K562 (cell line): ENCODE data around the gene IFNA6. TPM values are rescaled to one million over a fixed set of nuclear protein-coding genes. Genes with fewer than 3 reads are reported as not detected.
"Not testable (repeated sequence)": the region's sequence is repeated elsewhere in the genome, so short reads cannot be mapped to it uniquely, and the experiment has no call there.

Experiments used
- ATAC-seq: fragments of 200-7000 bp; cut with Tn5 transposase; 3 replicates; pipeline ENCODE4 v1.9.1; 2020; ENCODE audit warnings: moderate library complexity
- BruUV-seq: library from RNA; stranded (reverse); fragments of 400-500 nt; replicated peaks from 2 replicates; lab custom pipeline; 2021; lab: Mats Ljungman, UMichigan
- CTCF ChIA-PET: fragments of 300-600 bp; formaldehyde crosslinking; extraction: SDS; loops from one replicate; lab custom pipeline; 2021; ENCODE audit warnings: low intra/inter-chr PET ratio; lab: Yijun Ruan, JAX
- POLR2A ChIA-PET: fragments of 300-600, 350-650 bp; sonication (Branson Sonifier 250); formaldehyde crosslinking; extraction: SDS; loops from one replicate; lab custom pipeline; 2021; ENCODE audit warnings: antibody characterized with exemption, inconsistent platforms; lab: Yijun Ruan, JAX
- DNase-seq, 4 experiments: peaks; one replicate each; pipeline versions ENCODE4 v3.0.0 to v3.0.0-alpha.2; 2011 to 2018; ENCODE audit warnings: low spot score in 3 of 4, mixed read lengths in 3 of 4; ENCODE audit errors: extremely low read depth in 1 of 4
- FAIRE-seq: peaks from 2 replicates; lab custom pipeline; 2011; peaks lifted over from hg19 to GRCh38; lab: Jason Lieb, UNC
- H2AFZ ChIP-seq: 2 replicates; pipeline ENCODE4 v1.6.0; 2011; ENCODE audit warnings: low read depth, low read length, control low read depth, inconsistent platforms
- H3K27ac ChIP-seq: fragments of 200-600 bp; 3 replicates; pipeline ENCODE4 v1.8.0; 2011; ENCODE audit warnings: low read depth, mild to moderate bottlenecking, control low read depth, inconsistent platforms, low read length, moderate library complexity, mixed read lengths; ENCODE audit errors: extremely low read depth
- H3K27me3 ChIP-seq, 2 experiments: fragments of 300-600 bp in 1 of 2; 2 replicates in 1 of 2; 3 replicates in 1 of 2; pipeline versions ENCODE4 v1.6.0 to v1.8.0; 2011; ENCODE audit warnings: inconsistent platforms in 2 of 2, low read length in 2 of 2, mild to moderate bottlenecking in 1 of 2, mixed read lengths in 1 of 2, moderate library complexity in 1 of 2; ENCODE audit not compliant: control insufficient read depth in 2 of 2, insufficient read depth in 2 of 2
- H3K36me3 ChIP-seq: fragments of 300-600 bp; 3 replicates; pipeline ENCODE4 v1.8.0; 2011; ENCODE audit warnings: mild to moderate bottlenecking, low read length, inconsistent platforms; ENCODE audit not compliant: control insufficient read depth, insufficient read depth
- H3K4me1 ChIP-seq, 2 experiments: fragments of 200-600 bp in 1 of 2; replicated peaks in 1 of 2; 2 replicates in 1 of 2; 3 replicates in 1 of 2; pipeline versions ENCODE4 v1.5.1 to v1.8.0; 2011; ENCODE audit warnings: inconsistent platforms in 2 of 2, low read length in 2 of 2, mild to moderate bottlenecking in 1 of 2, mixed read lengths in 1 of 2, moderate library complexity in 1 of 2; ENCODE audit not compliant: control insufficient read depth in 2 of 2, insufficient read depth in 2 of 2
- H3K4me2 ChIP-seq: 2 replicates; pipeline ENCODE4 v1.6.1; 2011; ENCODE audit warnings: low read length, control low read depth, inconsistent platforms, mixed read lengths; ENCODE audit not compliant: insufficient read depth
- H3K4me3 ChIP-seq: fragments of 200-600 bp; sonication (generic), shearing (Covaris generic); 2 replicates; pipeline ENCODE4 v1.5.1; 2016; ENCODE audit warnings: control low read depth, inconsistent platforms
- H3K79me2 ChIP-seq: fragments of 200-600 bp; 3 replicates; pipeline ENCODE4 v1.8.0; 2011; ENCODE audit warnings: low read length, inconsistent platforms; ENCODE audit not compliant: control insufficient read depth, insufficient read depth
- H3K9ac ChIP-seq, 2 experiments: 2 replicates each; pipeline versions ENCODE4 v1.6.0 to v1.6.1; 2011; ENCODE audit warnings: low read depth in 2 of 2, low read length in 2 of 2, control low read depth in 1 of 2, inconsistent platforms in 1 of 2, mild to moderate bottlenecking in 1 of 2, mixed read lengths in 1 of 2; ENCODE audit not compliant: insufficient read depth in 1 of 2
- H3K9me1 ChIP-seq: one replicate; pipeline ENCODE4 v1.6.0; 2011; ENCODE audit warnings: inconsistent platforms, mild to moderate bottlenecking, low read length, moderate library complexity; ENCODE audit not compliant: control insufficient read depth, insufficient read depth
- H3K9me3 ChIP-seq: replicated peaks from 2 replicates; pipeline ENCODE4 v1.5.1; 2011; ENCODE audit warnings: low read depth, low read length, inconsistent platforms; ENCODE audit not compliant: control insufficient read depth, insufficient read depth
- H4K20me1 ChIP-seq: replicated peaks from 2 replicates; pipeline ENCODE4 v1.6.1; 2011; ENCODE audit warnings: low read length, inconsistent platforms, mixed read lengths; ENCODE audit not compliant: control insufficient read depth, insufficient read depth
- TSHZ1 ChIP-seq: fragments of 250-450 bp; sonication (Bioruptor Pico); IDR thresholded peaks from 2 replicates; pipeline ENCODE4 v1.4.0; 2020; ENCODE audit warnings: mild to moderate bottlenecking, moderate library complexity
- WGBS: fragments of 100-300 bp; shearing (Covaris generic); methylation state at CpG from one replicate; pipeline ENCODE4 v1.1.6; 2016; ENCODE audit warnings: low coverage, mixed read lengths; ENCODE audit not compliant: insufficient coverage; ENCODE audit errors: missing lambda C conversion rate; 5-methylcytosine and 5-hydroxymethylcytosine counted together
- in situ Hi-C: fragments of 300-500 bp; cut with MboI; formaldehyde crosslinking; loops from 4 replicates; pipeline ENCODE4 v1.15.0; 2018; ENCODE audit warnings: inconsistent platforms, mixed read lengths
- intact Hi-C: fragments of 100-400 bp; cut with micrococcal nuclease; formaldehyde crosslinking; loops from 2 replicates; pipeline ENCODE4 v1.14.2; 2022
- polyA plus RNA-seq, 8 experiments: library from polyadenylated mRNA; depleted of rRNA in 4 of 8; stranded (reverse) in 5 of 8; unstranded in 3 of 8; fragments of >200 nt; fragmentation: Nextera tagmentation in 2 of 8; fragmentation: Illumina TruSeq in 1 of 8; extraction: Ambion mirVana in 2 of 8; extraction: Trizol in 1 of 8; gene quantifications; 2 replicates each; pipeline versions ENCODE4 v1.2.1 to v1.2.3, GENCODE V29; 2011 to 2014; ENCODE audit warnings: inconsistent platforms in 1 of 8, missing spikeins in 1 of 8
- total RNA-seq, 7 experiments: library from RNA; depleted of rRNA in 6 of 7; stranded (reverse); fragments of >200 nt in 6 of 7; fragmentation: Illumina TruSeq in 2 of 7; extraction: Trizol in 2 of 7; gene quantifications; 2 replicates each; pipeline versions ENCODE4 v1.2.1 to v1.2.3, GENCODE V29; 2011 to 2021; ENCODE audit warnings: low replicate concordance in 1 of 7

IFNA6 gene
- total and polyA plus RNA-seq, 9 of the 15 experiments (the other 6 are each of a cell fraction or from before 2014, with no cell fraction given), result not detected

GRCh38 chr9:21381448-21382339 is 31.0 kb upstream of the IFNA6 start (continued):
- TF ChIP-seq TSHZ1 (CRISPR knock-in tag), result no peak
- TF ChIP-seq, all 486 proteins: peak for 0

- H3K9me1 ChIP-seq, BruUV-seq, H3K4me1 ChIP-seq, H3K79me2 ChIP-seq, ATAC-seq, H3K36me3 ChIP-seq, H3K4me2 ChIP-seq, H3K9ac ChIP-seq, H3K27ac ChIP-seq, CTCF ChIA-PET, FAIRE-seq, H3K9me3 ChIP-seq, intact Hi-C loops, H4K20me1 ChIP-seq, H3K4me3 ChIP-seq, in situ Hi-C loops, POLR2A ChIA-PET, DNase-seq, H2AFZ ChIP-seq, H3K27me3 ChIP-seq: not testable (repeated sequence)
- WGBS, result no CpG with 5 or more reads among the region's 4 CpGs
These were observed 20.8 kb upstream of the IFNA6 start for GRCh38 chr9:21371467-21371866.
